Measurements from ENCODE around the gene PKN1. TPM values are rescaled to one million over a fixed set of nuclear protein-coding genes. Genes with fewer than 3 reads are reported as not detected.

The PKN1 gene
- total RNA-seq, 1 donor from 2014 or later: 51.7 TPM

DNA sequence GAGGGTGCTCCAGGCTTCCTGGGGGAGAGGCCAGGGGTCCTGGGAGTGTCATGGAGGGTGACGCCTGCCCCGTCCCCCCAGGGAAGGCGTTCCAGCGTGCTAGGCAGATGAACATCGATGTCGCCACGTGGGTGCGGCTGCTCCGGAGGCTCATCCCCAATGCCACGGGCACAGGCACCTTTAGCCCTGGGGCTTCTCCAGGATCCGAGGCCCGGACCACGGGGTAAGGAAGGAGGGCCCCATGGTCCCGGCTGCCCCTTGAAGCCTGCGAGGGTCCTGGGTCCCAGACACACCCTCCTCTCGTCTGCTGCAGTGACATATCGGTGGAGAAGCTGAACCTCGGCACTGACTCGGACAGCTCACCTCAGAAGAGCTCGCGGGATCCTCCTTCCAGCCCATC, 30.6 kb downstream of the PKN1 start:
- DNase-seq (ENCODE audit: low spot score): no peak

DNA sequence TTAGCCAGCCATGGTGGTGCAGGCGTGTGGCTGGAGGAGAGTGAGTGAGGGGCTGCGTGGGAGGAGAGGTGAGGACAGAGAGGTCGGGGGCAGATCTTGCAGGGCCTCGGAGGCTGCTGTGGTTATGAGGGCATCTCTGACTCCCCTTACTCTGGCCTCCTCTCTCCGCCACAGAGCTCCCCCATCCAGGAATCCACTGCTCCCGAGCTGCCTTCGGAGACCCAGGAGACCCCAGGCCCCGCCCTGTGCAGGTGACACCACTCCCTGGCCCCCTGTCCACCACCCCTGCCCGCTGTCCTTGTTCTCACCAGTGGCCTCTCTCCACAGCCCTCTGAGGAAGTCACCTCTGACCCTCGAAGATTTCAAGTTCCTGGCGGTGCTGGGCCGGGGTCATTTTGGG, 34.3 kb downstream of the PKN1 start:
- DNase-seq (ENCODE audit: low spot score): no peak

DNA sequence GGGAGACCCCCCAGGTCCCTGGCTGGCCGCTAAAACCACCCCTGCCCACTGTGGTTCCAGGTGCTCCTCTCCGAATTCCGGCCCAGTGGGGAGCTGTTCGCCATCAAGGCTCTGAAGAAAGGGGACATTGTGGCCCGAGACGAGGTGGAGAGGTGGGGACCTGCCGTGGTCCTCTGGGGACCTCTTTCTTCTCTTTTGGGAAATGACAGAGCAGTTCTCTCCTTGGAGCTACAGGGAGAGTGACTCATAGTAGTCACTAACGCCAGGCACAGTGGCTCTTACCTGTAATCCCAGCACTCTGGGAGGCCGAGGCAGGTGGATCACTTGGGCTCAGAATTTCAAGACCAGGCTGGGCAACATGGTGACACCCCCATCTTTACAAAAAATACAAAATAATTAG, 34.7 kb downstream of the PKN1 start:
- DNase-seq (ENCODE audit: low spot score): no peak

DNA sequence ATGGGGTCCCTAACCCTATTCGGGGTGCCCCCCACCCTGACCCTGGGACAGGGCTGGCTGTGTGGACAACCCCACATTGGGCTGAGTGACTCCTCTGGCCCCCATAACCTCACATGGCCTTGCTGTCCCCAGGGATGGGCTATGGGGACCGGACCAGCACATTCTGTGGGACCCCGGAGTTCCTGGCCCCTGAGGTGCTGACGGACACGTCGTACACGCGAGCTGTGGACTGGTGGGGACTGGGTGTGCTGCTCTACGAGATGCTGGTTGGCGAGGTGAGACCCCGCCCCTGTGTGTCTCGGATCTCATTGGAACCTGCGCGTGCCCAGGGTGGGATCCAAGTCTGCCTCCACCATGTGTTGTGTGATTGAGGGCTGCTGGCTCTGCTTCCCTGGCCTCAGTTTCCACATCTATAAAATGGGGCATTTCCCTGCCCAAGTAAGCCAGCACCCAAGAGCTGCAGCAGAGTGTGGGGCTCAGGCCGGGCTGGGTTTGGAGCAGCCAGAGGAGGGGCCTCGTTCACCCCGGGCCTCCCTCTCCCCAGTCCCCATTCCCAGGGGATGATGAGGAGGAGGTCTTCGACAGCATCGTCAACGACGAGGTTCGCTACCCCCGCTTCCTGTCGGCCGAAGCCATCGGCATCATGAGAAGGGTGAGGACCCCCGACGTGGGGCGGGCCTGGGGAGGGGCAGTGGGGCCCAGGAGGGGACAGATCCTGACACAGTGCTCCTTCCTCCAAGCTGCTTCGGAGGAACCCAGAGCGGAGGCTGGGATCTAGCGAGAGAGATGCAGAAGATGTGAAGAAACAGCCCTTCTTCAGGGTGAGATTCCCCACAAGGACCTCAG, 37.1 kb downstream of the PKN1 start:
- DNase-seq (ENCODE audit: low spot score): no peak

DNA sequence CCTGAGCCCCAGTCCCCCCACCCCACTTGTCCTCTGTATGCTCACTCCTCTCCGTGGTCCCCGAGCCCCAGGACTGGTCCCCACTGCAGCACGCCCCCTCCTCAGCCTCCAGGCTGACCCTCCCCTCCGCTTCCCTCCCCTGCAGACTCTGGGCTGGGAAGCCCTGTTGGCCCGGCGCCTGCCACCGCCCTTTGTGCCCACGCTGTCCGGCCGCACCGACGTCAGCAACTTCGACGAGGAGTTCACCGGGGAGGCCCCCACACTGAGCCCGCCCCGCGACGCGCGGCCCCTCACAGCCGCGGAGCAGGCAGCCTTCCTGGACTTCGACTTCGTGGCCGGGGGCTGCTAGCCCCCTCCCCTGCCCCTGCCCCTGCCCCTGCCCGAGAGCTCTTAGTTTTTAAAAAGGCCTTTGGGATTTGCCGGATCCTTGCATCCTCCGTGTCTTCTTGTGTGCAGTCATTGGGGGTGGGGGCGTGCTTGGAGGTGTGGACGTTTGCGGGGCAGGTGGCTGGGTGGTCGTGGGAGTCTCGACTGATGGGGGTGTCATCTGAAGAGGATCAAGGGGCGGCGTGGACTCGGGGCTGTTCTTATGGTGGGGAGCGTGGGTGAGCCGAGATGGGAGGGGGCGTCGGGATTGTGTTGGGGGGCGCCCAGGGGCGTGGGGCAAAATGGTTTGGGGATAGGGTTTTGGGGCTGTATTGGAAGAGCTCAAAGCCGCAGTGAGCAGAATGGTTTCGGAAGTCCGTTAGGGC, 38.5 kb downstream of the PKN1 start:
- no peak for DNase-seq (ENCODE audit: low spot score)

GRCh38 chr19:14472202-14472938, 39.3 kb downstream of the PKN1 start:
- peak; percentile 66 for DNase-seq (ENCODE audit: low spot score)

- DNase-seq (ENCODE audit: low spot score): no peak
Measured at GRCh38 chr19:14473073-14473977, 40.2 kb downstream of the PKN1 start.

- DNase-seq (ENCODE audit: low spot score): no peak
Measured at GRCh38 chr19:14473978-14474578, 41.0 kb downstream of the PKN1 start.

DNA sequence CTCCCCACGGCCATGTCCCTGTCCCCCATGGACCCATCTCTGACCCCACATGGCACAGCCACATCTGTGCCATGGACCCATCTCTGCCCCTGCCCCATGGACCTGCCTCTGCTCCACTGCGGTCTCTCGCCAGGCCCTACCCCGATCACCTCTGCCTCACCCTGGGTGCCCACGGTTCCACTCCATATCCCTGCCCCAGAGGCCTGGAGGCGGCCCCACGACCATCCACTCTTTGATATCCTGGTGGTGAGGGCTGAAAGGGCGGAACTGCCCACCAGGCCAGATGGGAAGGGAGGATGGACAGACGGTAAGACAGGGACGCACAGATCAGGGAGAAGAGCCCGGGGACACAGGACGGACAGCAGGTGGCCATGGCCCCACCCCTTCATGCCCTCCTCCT, 41.7 kb downstream of the PKN1 start:
- no peak for DNase-seq (ENCODE audit: low spot score)

- no peak for DNase-seq (ENCODE audit: low spot score)
Measured at GRCh38 chr19:14475251-14476073, 42.4 kb downstream of the PKN1 start, which contains the start of gene PTGER1. PTGER1 (minus strand) TSS chr19:14475354; CDS start chr19:14474320, 1,034 bp downstream.

- no peak for DNase-seq (ENCODE audit: low spot score)
Measured at GRCh38 chr19:14476327-14476672, 43.2 kb downstream of the PKN1 start.

GRCh38 chr19:14476673-14477401, 43.7 kb downstream of the PKN1 start:
- DNase-seq (ENCODE audit: low spot score): peak; percentile 60

- DNase-seq (ENCODE audit: low spot score): no peak
Measured at GRCh38 chr19:14477418-14478112, 44.5 kb downstream of the PKN1 start.

DNA sequence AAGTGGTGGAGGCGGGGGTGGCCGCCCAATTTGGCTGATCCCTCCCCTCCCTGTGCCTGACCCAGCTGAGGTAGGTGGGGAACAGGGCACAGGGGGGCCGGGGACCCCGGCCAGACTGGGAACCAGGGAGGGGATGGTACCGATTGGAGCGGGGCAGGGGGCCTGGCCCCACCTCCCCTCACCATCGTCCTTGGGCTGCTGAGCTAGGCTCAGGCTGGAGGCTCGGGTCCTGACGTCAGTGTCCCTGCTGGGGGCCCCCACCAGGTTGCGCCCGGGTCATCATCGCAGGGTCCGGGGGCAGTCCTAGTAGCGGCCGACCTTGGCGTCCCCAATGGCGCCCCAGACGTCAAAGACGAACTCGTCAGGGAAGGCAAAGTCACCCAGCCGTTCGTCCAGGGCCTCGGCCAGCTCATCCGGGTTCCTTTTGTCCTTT, 45.0 kb downstream of the PKN1 start:
- DNase-seq (ENCODE audit: low spot score): no peak

DNA sequence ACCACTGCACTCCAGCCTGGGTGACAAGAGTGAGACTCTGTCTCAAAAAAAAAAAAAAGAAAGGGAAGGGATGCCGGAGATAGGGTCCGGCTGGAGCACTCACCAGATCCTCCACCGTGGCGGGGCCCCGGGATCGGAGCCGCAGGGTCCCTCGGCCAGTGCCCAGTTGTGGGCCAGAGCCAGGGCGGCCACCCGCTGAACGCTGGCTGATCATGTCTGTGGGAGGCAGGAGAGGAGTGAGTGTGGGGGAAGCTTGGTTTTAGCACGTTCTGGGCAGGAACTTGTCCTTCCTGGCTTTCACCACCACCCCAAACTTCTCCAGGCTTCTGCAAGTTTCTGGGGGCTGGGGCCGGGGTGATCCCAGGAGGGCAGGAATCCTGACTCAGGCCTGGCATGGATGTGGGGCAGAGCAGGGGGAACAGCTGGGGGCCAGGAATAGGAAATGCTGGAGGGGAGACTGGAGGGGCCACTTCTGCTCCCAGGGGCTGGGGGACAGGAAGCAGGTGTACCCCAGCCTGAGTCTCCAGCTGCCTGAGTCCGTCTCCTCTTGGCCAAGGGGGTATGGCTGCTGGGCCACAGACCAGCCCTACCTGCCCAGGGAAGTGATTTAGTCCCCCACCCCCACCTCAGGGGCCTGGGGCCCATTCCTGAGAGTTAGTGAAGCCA, 46.3 kb downstream of the PKN1 start:
- no peak for DNase-seq (ENCODE audit: low spot score)

GRCh38 chr19:14479975-14480699, 47.0 kb downstream of the PKN1 start:
- DNase-seq (ENCODE audit: low spot score): no peak

- no peak for DNase-seq (ENCODE audit: low spot score)
Measured at GRCh38 chr19:14480700-14481079, 47.6 kb downstream of the PKN1 start.
